SJSA1 (cell line): ENCODE measurements around the gene ST8SIA2. TPM values are rescaled to one million over a fixed set of nuclear protein-coding genes. Genes with fewer than 3 reads are reported as not detected.
"Not testable (repeated sequence)": the region's sequence is repeated elsewhere in the genome, so short reads cannot be mapped to it uniquely, and the experiment has no call there.

Experiments
- DNase-seq, 2 experiments: peaks; one replicate each; pipeline ENCODE4 v3.0.0-alpha.2; 2015 to 2020; ENCODE audit warnings: low spot score in 2 of 2, low read depth in 1 of 2
- H3K27ac ChIP-seq: fragments of 250-450 bp; sonication (Bioruptor Pico); 2 replicates; pipeline ENCODE4 v1.5.1; 2020; ENCODE audit warnings: mild to moderate bottlenecking, moderate library complexity
- H3K27me3 ChIP-seq: fragments of 250-450 bp; sonication (Bioruptor Pico); replicated peaks from 2 replicates; pipeline ENCODE4 v1.5.1; 2020; ENCODE audit warnings: mild to moderate bottlenecking, moderate library complexity
- H3K36me3 ChIP-seq: fragments of 250-450 bp; sonication (Bioruptor Pico); 2 replicates; pipeline ENCODE4 v1.5.1; 2020; ENCODE audit warnings: mild to moderate bottlenecking
- H3K4me1 ChIP-seq: fragments of 250-450 bp; sonication (Bioruptor Pico); replicated peaks from 2 replicates; pipeline ENCODE4 v1.6.1; 2021; ENCODE audit warnings: mild to moderate bottlenecking
- H3K4me3 ChIP-seq: fragments of 250-450 bp; sonication (Bioruptor Pico); 2 replicates; pipeline ENCODE4 v1.5.1; 2020; ENCODE audit warnings: mild to moderate bottlenecking
- H3K9me3 ChIP-seq: fragments of 250-450 bp; sonication (Bioruptor Pico); replicated peaks from 2 replicates; pipeline ENCODE4 v1.5.1; 2020; ENCODE audit warnings: mild to moderate bottlenecking
- total RNA-seq: library from RNA; depleted of rRNA; stranded (reverse); fragments of >200 nt; shearing (Covaris generic); gene quantifications from 2 replicates; pipeline ENCODE4 v1.2.3, GENCODE V29; 2014

ST8SIA2 gene
- total RNA-seq, 1 experiment from 2014 or later, result 5.7 TPM

DNA sequence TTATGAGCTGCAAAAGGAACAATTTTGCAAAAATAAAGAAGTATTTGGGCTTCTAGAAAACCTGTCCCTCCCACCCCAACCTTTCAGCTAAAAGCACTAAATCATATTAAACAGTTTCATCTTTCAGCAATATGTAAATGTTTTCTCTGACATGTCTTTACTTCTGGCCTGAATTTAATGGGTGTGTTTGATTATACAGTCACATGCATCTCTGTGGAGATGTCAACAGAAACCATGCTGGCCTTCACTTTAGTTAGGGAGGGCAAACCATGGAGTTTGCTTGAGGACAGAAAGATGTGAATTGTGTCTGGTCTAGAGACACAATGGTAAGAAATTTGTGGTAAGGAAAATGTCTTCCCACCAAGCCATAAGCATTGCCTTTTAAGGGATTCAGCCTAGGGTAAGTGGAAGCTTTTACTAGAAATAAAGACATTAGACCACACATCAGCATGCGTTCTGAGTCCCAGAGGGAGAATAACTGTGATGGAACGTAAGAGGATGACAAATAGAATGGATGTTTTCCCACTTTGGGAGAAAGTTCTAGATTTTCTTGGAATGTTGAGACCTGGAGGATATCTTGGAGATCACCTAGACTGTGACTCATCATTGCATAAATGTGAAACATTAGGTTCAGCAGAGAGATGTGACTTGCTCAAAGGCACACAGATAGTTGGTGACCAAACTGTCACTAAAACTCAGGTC is 68.9 kb downstream of the ST8SIA2 start:
- Histone ChIP-seq H3K27ac (peak overlapping the region; percentile 53), H3K9me3 (no peaks in the 10 kb centered on the region), H3K27me3 (no peaks in the 10 kb centered on the region), H3K4me3 (no peak overlapping the region), H3K4me1 (peaks cover 69% of the 10 kb centered on the region), H3K36me3 (peaks cover 10% of the 10 kb centered on the region; the same call in 1 of the 2 replicates)
- peak in 1 of 2 experiments; percentile 78 for DNase-seq

DNA sequence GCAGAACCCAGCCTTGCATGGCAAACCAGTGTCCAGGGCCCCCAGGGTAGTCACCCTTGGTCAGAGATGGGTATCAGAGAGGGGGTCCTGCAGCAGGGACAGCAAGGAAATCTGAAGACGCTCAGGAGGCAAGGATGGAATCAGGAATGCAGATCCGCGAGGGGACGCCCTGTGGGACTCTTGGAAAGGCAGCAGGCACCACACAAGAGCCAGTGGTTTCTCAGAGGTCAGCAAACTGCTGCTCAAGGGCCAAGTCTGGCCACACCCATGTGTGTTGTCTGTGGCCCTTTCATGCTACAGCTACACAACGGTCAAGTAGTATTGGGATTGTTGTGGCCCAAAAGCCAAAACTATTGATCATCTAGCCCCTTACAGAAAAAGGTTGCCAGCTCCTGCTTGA is 69.7 kb downstream of the ST8SIA2 start:
- Histone ChIP-seq H3K27ac (peak overlapping the region; percentile 53), H3K4me1 (peaks cover 65% of the 10 kb centered on the region), H3K36me3 (peaks cover 10% of the 10 kb centered on the region; the same call in 1 of the 2 replicates), H3K4me3 (no peak overlapping the region), H3K27me3 (no peaks in the 10 kb centered on the region), H3K9me3 (no peaks in the 10 kb centered on the region)
- DNase-seq, result no peak

DNA sequence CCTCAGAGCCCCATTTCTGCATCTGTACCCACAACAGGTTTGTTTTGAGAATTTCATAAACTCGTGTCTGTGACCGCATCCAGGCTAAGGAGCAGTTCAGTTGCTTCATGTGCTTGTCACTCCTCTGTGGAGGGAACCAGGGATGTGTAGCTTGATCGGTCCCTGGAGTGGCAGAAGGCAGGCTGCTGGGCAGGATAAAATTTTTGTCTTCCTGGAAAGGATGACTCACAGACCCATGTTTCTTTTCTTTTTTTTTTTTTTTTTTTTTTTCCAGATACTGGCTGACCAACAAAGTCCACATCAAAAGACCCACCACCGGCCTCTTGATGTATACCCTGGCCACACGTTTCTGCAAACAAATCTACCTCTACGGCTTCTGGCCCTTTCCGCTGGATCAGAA is 70.1 kb downstream of the ST8SIA2 start:
- Histone ChIP-seq H3K4me1 (peaks cover 60% of the 10 kb centered on the region), H3K9me3 (no peaks in the 10 kb centered on the region), H3K4me3 (no peak overlapping the region), H3K36me3 (peaks cover 10% of the 10 kb centered on the region; the same call in 1 of the 2 replicates), H3K27ac (peak overlapping the region; percentile 53), H3K27me3 (no peaks in the 10 kb centered on the region)
- DNase-seq, result peak; percentile 53 to 58

DNA sequence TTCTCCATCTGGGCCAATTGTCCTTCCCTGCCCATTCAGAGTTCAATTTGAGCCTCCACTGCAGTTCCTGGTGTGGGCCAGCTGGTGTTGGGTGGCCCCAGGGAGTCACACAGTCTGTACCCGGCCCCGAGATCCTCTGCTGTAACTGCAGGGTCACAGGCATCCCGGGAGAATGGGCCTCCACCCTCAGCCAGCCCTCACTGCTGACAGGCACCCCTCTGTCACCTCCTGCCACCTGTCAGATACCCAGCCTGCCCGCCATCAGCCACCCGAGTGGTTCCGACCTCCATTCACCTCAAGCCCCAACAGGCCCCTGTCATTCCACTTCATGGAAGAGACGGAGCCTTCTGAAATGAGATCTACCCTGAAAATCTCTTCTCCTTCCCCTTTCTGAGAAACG is 73.2 kb downstream of the ST8SIA2 start:
- H3K27me3 ChIP-seq, result no peaks in the 10 kb centered on the region
- H3K27ac ChIP-seq, result no peak overlapping the region
- DNase-seq, result peak in 1 of 2 experiments; percentile 32
- H3K9me3 ChIP-seq, result no peaks in the 10 kb centered on the region
- H3K4me1 ChIP-seq, result peaks cover 30% of the 10 kb centered on the region
- H3K36me3 ChIP-seq, result peaks cover 10% of the 10 kb centered on the region; the same call in 1 of the 2 replicates
- H3K4me3 ChIP-seq, result no peak overlapping the region

DNA sequence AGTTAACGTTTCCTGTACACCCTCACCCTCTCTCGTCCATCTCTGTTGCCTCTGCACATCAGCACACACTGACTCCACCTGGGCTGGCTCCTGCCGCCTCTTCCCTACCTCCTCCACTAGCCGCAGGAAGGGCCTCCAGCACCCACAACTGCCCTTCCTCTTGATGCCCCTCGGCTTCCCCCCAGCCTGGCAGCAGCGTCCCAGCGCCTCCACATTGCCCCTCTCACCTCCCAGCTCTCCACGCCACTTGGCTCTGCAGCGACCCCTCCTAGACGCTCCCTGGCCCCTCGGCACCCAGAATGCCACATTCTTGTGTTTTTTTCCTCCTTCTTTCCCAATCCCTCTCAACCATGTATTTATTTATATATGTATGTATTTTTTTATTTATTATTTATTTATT is 73.6 kb downstream of the ST8SIA2 start:
- no peaks in the 10 kb centered on the region for H3K27me3 ChIP-seq
- peaks cover 10% of the 10 kb centered on the region; the same call in 1 of the 2 replicates for H3K36me3 ChIP-seq
- H3K27ac ChIP-seq, result no peak overlapping the region
- H3K4me1 ChIP-seq, result peaks cover 26% of the 10 kb centered on the region
- DNase-seq, result peak in 1 of 2 experiments; percentile 37
- no peak overlapping the region for H3K4me3 ChIP-seq
- H3K9me3 ChIP-seq, result no peaks in the 10 kb centered on the region

DNA sequence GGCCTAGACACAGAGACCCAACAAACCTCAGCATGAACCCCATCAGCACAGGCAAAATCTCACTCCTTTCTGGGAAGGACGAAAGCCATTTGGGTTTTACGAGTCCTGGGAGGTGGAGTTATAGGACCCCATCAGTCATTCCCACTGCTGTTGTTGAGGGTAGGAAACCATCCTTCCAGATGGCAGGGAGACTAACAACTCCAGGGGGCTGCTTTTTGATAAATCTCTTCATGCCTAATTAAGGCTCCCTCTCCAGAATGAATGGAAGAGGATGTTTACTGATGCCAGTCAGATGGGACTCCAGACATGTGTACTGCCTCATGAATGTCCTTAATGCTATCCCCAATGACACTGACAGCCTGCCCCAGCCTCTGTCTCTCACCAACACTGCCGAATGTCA is 75.3 kb downstream of the ST8SIA2 start:
- Histone ChIP-seq H3K4me3 (no peak overlapping the region), H3K9me3 (no peaks in the 10 kb centered on the region), H3K27ac (no peak overlapping the region), H3K36me3 (peaks cover 10% of the 10 kb centered on the region; the same call in 1 of the 2 replicates), H3K4me1 (peaks cover 9% of the 10 kb centered on the region), H3K27me3 (no peaks in the 10 kb centered on the region)
- DNase-seq, result peak in 1 of 2 experiments; percentile 5

DNA sequence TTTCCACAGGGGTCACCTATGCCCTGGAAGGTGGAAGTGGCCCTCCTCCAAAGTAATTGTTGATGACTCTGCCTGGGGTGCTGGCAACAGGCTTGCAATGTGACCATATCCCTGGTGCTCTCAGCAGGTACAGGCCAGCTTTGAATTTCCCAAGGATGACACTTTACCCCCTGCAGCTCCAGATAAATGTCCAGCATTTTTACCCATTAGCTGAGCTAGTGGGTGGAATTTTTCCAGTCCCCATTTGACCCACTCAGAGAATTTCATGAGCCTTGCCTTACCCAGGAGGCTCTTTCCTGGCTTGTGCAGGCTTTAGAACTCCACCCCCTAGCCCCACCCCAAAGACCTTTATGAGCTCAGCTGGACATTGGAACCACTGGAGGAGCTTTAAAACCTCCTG is 77.6 kb downstream of the ST8SIA2 start:
- H3K9me3 ChIP-seq, result no peaks in the 10 kb centered on the region
- H3K4me1 ChIP-seq, result no peaks in the 10 kb centered on the region
- no peaks in the 10 kb centered on the region for H3K27me3 ChIP-seq
- H3K36me3 ChIP-seq, result no peaks in the 10 kb centered on the region
- H3K4me3 ChIP-seq, result no peak overlapping the region
- H3K27ac ChIP-seq, result no peak overlapping the region
- no peak for DNase-seq

DNA sequence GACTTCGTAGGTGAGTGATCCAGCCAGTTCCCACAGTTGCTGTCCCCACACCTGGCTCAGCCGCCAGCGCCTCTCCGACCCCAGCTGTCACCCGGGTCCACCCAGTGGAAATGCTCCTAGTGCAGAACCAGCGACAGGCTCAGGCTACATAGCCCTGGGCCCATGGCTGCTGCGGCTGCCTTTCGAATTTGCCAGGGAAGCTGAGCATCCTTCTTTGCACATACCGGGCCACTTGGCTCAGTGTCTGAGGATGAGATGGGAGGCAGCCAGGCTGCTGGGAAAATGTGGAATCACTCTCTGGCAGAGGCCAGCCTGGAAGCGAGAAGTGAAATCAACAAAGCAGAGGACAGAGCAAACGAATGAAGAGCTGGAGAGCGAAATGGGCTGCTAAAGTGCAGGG is 80.1 kb downstream of the ST8SIA2 start:
- no peaks in the 10 kb centered on the region for H3K4me1 ChIP-seq
- H3K27ac ChIP-seq, result no peak overlapping the region
- H3K9me3 ChIP-seq, result no peaks in the 10 kb centered on the region
- H3K27me3 ChIP-seq, result no peaks in the 10 kb centered on the region
- no peaks in the 10 kb centered on the region for H3K36me3 ChIP-seq
- no peak overlapping the region for H3K4me3 ChIP-seq
- DNase-seq, result peak in 1 of 2 experiments; percentile 29

DNA sequence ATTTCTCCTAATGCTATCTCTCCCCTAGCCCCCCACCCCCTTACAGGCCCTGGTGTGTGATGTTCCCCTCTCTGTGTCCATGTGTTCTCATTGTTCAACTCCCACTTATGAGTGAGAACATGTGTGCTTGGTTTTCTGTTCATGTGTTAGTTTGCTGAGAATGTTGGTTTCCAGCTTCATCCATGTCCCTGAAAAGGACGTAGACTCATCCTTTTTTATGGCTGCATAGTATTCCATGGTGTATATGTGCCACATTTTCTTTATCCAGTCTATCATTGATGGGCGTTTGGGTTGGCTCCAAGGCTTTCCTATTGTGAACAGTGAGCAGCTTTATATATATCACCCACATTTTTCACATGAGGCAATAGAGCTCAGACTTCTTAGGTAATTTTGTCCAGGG is 86.0 kb downstream of the ST8SIA2 start:
- not testable (repeated sequence) for H3K27me3 ChIP-seq, H3K4me3 ChIP-seq, DNase-seq, H3K9me3 ChIP-seq, H3K27ac ChIP-seq, H3K36me3 ChIP-seq, H3K4me1 ChIP-seq

DNA sequence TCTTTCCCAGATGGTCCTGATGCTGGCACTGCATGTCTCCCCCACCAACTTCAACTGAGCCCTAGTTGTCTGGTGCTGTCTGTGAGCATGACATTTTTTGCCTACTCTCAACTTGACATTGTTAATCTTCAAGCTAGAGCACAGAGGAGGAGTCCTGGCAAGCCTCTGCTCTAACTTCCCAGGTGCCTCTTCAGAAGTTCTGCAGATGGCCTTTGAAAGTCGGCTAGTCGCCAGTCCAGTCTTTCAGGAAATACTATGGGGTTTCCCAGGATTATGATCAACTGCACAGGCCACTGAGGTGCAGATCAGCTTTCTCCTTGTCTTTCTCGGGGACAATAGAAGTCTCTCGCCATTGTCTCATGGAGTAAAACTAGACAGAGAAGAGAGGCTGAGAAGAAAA is 86.7 kb downstream of the ST8SIA2 start:
- no peak overlapping the region for H3K27ac ChIP-seq
- no peaks in the 10 kb centered on the region for H3K4me1 ChIP-seq
- H3K4me3 ChIP-seq, result no peak overlapping the region
- no peaks in the 10 kb centered on the region for H3K27me3 ChIP-seq
- no peaks in the 10 kb centered on the region for H3K36me3 ChIP-seq
- no peaks in the 10 kb centered on the region for H3K9me3 ChIP-seq
- DNase-seq, result no peak

DNA sequence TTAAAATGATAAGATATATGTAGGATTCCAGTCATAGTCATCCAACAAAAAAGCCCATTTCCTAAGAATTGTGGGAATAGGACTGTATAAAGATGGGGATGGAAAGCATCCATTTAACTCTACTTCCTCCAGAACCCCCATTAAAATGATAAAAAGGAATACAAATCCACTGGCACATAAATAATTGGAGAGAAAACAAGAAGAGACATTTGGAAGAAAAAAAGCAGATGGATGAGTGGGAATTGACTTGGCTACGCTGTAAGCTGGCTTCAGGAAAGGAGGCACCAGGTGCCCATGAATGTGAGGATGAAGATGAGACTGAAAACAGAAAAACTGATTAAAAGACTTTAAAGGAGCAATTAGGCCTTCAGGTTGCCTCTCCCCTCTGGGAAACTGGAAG is 91.8 kb downstream of the ST8SIA2 start:
- no peaks in the 10 kb centered on the region for H3K9me3 ChIP-seq
- DNase-seq, result no peak
- H3K4me3 ChIP-seq, result no peak overlapping the region
- H3K36me3 ChIP-seq, result no peaks in the 10 kb centered on the region
- H3K27me3 ChIP-seq, result no peaks in the 10 kb centered on the region; the same call in 1 of the 2 replicates
- H3K4me1 ChIP-seq, result no peaks in the 10 kb centered on the region
- no peak overlapping the region for H3K27ac ChIP-seq

DNA sequence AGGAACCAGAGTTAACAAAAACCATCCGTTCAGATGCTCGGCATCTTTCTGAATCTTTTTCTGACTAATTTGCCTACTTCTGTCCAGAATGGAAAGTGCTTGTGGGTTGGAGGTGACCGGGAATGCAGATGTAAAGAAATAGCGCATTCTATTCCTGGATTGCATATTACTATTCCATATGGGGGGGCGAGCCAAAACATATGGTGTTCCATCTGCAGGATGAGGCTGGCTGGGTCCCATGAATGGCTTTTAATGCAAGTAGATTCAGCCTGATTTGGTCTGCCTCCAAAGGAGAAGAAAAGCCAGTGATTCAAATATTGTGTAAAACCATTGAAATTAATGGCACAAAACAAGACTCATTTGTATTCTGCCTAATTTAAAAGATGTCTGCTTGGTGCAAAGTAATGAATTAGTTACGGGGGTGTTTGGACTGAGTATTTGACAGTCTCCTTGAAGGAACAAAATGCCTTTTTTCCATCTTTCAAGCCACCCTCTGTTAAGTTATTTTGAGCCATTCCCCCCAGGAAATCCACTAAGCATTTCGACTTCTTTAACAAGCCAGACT is 99.0 kb downstream of the ST8SIA2 start:
- Histone ChIP-seq H3K9me3 (no peaks in the 10 kb centered on the region; the same call in 1 of the 2 replicates), H3K27me3 (peaks cover 26% of the 10 kb centered on the region), H3K36me3 (no peaks in the 10 kb centered on the region), H3K4me1 (no peaks in the 10 kb centered on the region), H3K27ac (no peak overlapping the region), H3K4me3 (no peak overlapping the region)
- DNase-seq, result no peak

DNA sequence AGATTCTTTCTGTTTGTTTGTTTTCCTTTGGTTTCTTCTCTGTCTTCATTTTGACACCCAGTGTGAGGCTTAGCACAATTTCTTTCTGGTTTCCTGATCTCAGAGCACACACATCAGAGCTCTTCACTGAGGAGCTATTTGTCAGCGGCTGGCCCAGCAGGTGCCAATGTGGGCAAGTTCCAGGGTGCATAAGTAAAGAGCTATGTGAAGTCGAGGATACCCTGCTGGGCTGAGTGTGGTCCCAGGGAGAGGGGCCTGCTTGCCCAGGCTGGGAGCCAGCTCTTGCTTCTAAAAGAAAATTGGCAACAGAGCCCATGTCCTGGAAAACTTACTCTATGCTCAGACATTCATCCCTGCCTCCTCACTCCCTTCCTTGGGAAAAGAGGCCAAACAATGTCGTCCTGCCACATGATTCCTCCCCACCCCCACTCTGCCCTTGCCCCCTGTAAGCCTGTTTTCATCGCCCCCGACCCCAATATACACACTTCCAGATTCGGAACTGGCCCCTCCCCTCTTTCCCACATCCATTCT is 101.2 kb downstream of the ST8SIA2 start:
- no peak overlapping the region for H3K4me3 ChIP-seq
- H3K4me1 ChIP-seq, result no peaks in the 10 kb centered on the region
- H3K9me3 ChIP-seq, result no peaks in the 10 kb centered on the region; the same call in 1 of the 2 replicates
- H3K36me3 ChIP-seq, result no peaks in the 10 kb centered on the region
- peaks cover 26% of the 10 kb centered on the region for H3K27me3 ChIP-seq
- DNase-seq, result no peak
- H3K27ac ChIP-seq, result no peak overlapping the region

DNA sequence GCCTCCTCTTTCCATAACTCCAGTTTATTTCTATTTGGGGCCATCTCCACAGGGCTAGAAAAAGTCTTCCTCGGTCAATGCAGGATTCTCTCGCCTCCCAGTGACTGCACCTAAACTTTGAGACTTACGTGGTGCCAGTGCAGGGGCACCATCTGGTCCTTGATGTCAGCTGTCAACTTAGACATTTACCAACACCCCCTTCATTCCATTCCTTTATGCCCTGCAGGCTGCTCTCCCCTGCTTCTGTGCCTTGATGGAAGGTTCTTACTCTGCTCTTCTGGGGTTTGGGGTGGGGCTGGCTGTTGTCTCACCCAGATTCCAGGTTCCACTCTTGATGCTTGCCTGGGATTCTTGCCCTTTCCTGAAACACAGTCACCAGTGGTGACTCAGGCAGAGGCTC is 101.8 kb downstream of the ST8SIA2 start:
- no peaks in the 10 kb centered on the region for H3K4me1 ChIP-seq
- DNase-seq, result no peak
- H3K4me3 ChIP-seq, result no peak overlapping the region
- H3K9me3 ChIP-seq, result no peaks in the 10 kb centered on the region; the same call in 1 of the 2 replicates
- H3K36me3 ChIP-seq, result no peaks in the 10 kb centered on the region
- no peak overlapping the region for H3K27ac ChIP-seq
- peaks cover 26% of the 10 kb centered on the region for H3K27me3 ChIP-seq
